ENCODE results near the gene PRKACA.

DNA sequence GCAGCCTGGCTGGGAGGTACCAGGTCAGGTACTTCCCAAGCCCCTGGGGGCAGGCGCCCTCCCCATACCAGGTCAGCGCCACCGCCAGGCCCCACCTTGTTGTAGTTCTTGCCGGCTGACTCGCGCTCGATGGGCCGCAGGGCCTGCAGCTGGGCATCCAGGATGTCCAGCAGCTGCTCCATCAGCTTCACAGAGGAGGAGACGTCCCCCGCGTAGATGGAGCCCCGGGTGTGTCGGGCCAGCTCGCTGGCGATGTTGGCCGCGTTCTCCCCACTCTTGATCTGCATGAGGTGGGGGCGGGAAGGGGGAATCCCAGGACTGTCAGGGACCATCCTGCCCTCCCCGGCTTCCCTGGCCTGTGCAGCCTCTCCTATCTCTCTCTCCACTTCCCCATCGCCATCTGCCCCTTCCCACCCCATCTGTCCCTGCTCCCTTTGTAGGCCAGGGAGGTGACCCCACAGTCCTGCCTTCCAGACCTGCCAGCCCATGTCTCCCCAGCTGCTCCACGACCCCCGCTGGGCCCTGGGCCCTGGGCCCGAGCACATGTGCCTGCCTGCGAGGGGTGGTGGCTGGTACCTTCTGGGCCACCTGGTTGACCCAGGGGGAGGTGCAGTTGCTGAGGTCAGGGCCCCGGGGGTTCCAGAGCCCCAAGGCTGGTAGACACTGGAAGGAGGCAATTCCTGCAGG is 42.6 kb upstream of the PRKACA start:
- TF ChIP-seq, protein P1, sequence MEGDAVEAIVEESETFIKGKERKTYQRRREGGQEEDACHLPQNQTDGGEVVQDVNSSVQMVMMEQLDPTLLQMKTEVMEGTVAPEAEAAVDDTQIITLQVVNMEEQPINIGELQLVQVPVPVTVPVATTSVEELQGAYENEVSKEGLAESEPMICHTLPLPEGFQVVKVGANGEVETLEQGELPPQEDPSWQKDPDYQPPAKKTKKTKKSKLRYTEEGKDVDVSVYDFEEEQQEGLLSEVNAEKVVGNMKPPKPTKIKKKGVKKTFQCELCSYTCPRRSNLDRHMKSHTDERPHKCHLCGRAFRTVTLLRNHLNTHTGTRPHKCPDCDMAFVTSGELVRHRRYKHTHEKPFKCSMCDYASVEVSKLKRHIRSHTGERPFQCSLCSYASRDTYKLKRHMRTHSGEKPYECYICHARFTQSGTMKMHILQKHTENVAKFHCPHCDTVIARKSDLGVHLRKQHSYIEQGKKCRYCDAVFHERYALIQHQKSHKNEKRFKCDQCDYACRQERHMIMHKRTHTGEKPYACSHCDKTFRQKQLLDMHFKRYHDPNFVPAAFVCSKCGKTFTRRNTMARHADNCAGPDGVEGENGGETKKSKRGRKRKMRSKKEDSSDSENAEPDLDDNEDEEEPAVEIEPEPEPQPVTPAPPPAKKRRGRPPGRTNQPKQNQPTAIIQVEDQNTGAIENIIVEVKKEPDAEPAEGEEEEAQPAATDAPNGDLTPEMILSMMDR (IDR thresholded peaks at IDR 0.05; ENCODE audit: insufficient read depth, low read length), result no peak
- no peak for TF ChIP-seq POLR2AphosphoS5 (IDR thresholded peaks at IDR 0.05; ENCODE audit: low read depth)

Measured in HL-60 (cell line).